Adrenal gland (tissue), 5 donors: Measurements from ENCODE around the gene CXCL3.

Source experiments
- CTCF ChIP-seq, 6 experiments: fragments of 450-650 bp in 4 of 6; fragments of 200-600 bp in 2 of 6; sonication (generic) in 1 of 6; IDR thresholded peaks; 1 replicate in 5 of 6; 2 replicates in 1 of 6; pipeline versions ENCODE4 v1.5.1 to v1.8.0; 2016 to 2021; ENCODE audit warnings: antibody characterized with exemption in 6 of 6, mild to moderate bottlenecking in 2 of 6, moderate library complexity in 1 of 6
- POLR2A ChIP-seq, 2 donors: fragments of 450-650 bp; IDR thresholded peaks; one replicate each; pipeline ENCODE4 v1.6.1; 2017; ENCODE audit warnings: antibody characterized with exemption in 2 of 2, mild to moderate bottlenecking in 2 of 2, moderate library complexity in 1 of 2
- donor health status: DM: no; HTN: no; CAD: no.

GRCh38 chr4:74021601-74022000 is 16.9 kb downstream of the CXCL3 start:
- TF ChIP-seq CTCF (IDR thresholded peaks at IDR 0.05): no peak
- TF ChIP-seq POLR2A (IDR thresholded peaks at IDR 0.05): no peak
